RWPE2 (cell line): ENCODE results near the gene EPN1.

Source experiments
- ATAC-seq: fragments of 200-7000 bp; cut with Tn5 transposase; 3 replicates; pipeline ENCODE4 v1.9.1; 2021; ENCODE audit warnings: low read depth
- DNase-seq: peaks from one replicate; pipeline ENCODE4 v3.0.0-alpha.2; 2020; ENCODE audit warnings: low spot score
- H3K27ac ChIP-seq: fragments of 450-650 bp; 2 replicates; pipeline ENCODE4 v1.5.1; 2017; ENCODE audit warnings: mild to moderate bottlenecking; ENCODE audit not compliant: poor library complexity, severe bottlenecking
- H3K27me3 ChIP-seq: fragments of 250-450 bp; sonication (Bioruptor Pico); 2 replicates; pipeline ENCODE4 v1.5.1; 2021; ENCODE audit warnings: mild to moderate bottlenecking, moderate library complexity; ENCODE audit not compliant: insufficient read depth, poor library complexity, severe bottlenecking
- H3K36me3 ChIP-seq: fragments of 250-450 bp; sonication (Bioruptor Pico); 2 replicates; pipeline ENCODE4 v1.5.1; 2020; ENCODE audit warnings: low read depth, mild to moderate bottlenecking, moderate library complexity
- H3K4me1 ChIP-seq: fragments of 250-450 bp; sonication (Bioruptor Pico); 2 replicates; pipeline ENCODE4 v1.5.1; 2021; ENCODE audit warnings: mild to moderate bottlenecking, moderate library complexity; ENCODE audit not compliant: insufficient read depth, poor library complexity, severe bottlenecking
- H3K4me3 ChIP-seq: fragments of 250-450 bp; sonication (Bioruptor Pico); 2 replicates; pipeline ENCODE4 v1.5.1; 2021; ENCODE audit warnings: mild to moderate bottlenecking, moderate library complexity; ENCODE audit not compliant: severe bottlenecking
- H3K9me3 ChIP-seq: fragments of 250-450 bp; sonication (Bioruptor Pico); 2 replicates; pipeline ENCODE4 v1.5.1; 2021; ENCODE audit warnings: mild to moderate bottlenecking, moderate library complexity; ENCODE audit not compliant: severe bottlenecking
- TF ChIP-seq, protein P1 (sequence below): fragments of 450-650 bp; IDR thresholded peaks from one replicate; pipeline ENCODE4 v1.5.1; 2017; ENCODE audit warnings: mild to moderate bottlenecking, moderate library complexity; ENCODE audit not compliant: poor library complexity, severe bottlenecking

EPN1 gene

DNA sequence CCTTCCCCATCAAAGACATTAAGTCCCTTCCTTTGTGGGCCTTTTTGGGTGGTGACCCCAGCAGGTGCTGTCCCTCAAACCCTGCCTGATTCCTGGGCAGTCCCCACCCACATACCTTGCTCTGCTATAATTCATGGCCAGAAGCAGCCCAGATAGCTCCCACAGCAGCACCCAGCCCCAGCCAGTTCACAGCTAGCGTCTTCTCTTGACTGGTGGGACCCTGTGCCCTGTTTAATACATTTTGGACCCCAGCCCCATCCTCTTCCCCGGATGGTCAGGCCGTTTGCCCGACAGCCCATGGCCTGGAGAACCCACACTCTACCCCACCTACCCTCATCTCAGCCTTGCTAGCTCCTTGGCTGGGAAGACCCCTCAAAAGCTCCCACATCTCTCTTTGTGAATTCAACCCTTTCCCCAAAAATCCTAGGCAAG lies 24.9 kb upstream of the EPN1 start:
- H3K27ac ChIP-seq = no peak overlapping the region
- peaks cover 11% of the 10 kb centered on the region for H3K36me3 ChIP-seq
- no peaks in the 10 kb centered on the region for H3K9me3 ChIP-seq
- ATAC-seq = no peak
- H3K4me1 ChIP-seq = no peaks in the 10 kb centered on the region
- DNase-seq = no peak
- no peak overlapping the region for H3K4me3 ChIP-seq
- TF ChIP-seq, protein P1, sequence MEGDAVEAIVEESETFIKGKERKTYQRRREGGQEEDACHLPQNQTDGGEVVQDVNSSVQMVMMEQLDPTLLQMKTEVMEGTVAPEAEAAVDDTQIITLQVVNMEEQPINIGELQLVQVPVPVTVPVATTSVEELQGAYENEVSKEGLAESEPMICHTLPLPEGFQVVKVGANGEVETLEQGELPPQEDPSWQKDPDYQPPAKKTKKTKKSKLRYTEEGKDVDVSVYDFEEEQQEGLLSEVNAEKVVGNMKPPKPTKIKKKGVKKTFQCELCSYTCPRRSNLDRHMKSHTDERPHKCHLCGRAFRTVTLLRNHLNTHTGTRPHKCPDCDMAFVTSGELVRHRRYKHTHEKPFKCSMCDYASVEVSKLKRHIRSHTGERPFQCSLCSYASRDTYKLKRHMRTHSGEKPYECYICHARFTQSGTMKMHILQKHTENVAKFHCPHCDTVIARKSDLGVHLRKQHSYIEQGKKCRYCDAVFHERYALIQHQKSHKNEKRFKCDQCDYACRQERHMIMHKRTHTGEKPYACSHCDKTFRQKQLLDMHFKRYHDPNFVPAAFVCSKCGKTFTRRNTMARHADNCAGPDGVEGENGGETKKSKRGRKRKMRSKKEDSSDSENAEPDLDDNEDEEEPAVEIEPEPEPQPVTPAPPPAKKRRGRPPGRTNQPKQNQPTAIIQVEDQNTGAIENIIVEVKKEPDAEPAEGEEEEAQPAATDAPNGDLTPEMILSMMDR = no peak
- no peaks in the 10 kb centered on the region for H3K27me3 ChIP-seq

DNA sequence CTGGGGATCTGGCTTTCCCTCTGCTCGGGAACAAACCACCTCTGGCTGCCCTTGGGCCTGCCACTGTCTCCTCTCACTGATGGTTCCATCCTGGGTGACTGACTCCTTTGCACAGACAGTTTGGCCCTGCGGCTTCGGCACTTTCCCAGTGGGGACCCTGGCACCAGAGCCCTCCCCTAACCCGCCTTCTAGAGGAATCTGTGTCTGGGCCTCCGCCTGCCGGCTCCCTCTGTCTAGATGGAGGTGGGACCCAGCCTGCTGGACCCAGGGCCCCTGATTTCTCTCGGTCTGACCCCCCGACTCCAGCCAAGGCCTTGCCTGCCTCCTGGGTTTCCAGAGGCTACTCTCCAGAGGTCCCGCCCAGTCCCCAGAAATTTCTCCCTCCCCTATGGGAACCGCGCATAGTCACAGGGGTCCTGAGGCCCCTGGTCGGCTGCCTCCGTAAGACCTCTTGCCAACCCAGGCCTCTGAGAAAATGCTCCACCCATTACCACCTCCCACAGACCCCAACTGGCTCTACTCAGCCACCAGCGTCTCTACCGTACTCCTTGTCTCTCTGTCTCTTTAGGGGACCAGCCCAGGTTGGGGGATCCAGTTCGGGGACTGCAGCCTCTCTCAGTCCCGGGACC lies 24.3 kb upstream of the EPN1 start:
- TF ChIP-seq, protein P1 = no peak
- Histone ChIP-seq H3K9me3 (no peaks in the 10 kb centered on the region), H3K4me3 (no peak overlapping the region), H3K27me3 (no peaks in the 10 kb centered on the region), H3K36me3 (peaks cover 8% of the 10 kb centered on the region), H3K27ac (no peak overlapping the region), H3K4me1 (no peaks in the 10 kb centered on the region)
- DNase-seq (no peak), ATAC-seq (no peak)

DNA sequence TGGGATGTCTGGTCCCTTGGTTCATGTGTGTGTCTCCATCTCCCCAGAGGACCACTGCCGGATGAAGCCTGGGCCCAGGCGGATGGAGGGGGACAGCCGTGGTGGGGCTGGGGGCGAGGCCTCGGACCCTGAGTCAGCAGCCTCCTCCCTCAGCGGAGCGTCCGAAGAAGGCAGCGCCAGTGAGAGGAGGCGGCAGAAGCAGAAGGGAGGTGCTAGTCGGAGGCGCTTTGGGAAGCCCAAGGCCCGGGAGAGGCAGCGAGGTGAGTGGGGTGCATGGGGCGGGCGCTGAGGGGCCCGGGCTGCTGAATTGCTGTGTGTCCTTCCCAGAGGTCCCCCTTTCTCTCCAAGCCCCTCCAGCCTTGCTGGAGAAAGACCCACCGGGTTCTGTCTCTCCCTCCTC lies 23.8 kb upstream of the EPN1 start:
- Histone ChIP-seq H3K4me3 (no peak overlapping the region), H3K36me3 (peaks cover 13% of the 10 kb centered on the region), H3K27ac (no peak overlapping the region), H3K9me3 (no peaks in the 10 kb centered on the region), H3K4me1 (no peaks in the 10 kb centered on the region), H3K27me3 (no peaks in the 10 kb centered on the region)
- TF ChIP-seq, protein P1 = no peak
- DNase-seq = peak; percentile 54
- no peak for ATAC-seq

DNA sequence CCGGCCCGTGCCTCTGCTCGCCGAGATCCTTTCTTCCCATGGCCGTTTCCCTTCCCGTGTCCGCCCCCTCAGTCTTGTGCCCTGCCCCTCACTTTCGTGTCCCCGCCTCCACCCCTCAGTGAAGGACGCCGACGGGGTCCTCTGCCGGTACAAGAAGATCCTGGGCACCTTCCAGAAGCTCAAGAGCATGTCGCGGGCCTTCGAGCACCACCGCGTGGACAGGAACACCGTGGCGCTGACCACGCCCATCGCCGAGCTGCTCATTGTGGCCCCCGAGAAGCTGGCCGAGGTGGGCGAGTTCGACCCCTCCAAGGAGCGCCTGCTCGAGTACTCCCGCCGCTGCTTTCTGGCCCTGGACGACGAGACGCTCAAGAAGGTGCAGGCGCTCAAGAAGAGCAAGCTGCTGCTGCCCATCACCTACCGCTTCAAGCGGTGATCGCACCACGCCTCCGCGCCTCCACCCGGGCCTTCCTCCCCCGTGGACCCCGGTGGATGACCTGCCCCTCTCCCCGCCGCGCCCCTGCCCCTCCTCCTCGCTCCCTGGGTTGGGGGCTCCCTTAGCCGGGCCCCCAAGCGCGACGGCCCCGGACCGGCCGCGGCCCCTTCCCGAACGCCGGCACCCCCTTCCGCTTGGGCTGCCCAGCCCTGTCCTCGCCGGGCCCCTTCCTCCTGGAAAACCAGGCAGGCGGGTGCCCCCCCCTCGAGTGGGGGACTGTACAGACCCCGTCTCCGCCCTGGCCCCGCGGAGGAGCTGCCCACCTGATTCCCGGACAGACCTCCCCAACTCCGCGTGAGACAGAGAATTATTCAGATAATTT lies 22.5 kb upstream of the EPN1 start:
- no peak overlapping the region for H3K4me3 ChIP-seq
- ATAC-seq (no peak), DNase-seq (peak; percentile 67)
- peaks cover 13% of the 10 kb centered on the region for H3K36me3 ChIP-seq
- TF ChIP-seq, protein P1 = no peak
- no peaks in the 10 kb centered on the region for H3K4me1 ChIP-seq
- no peak overlapping the region for H3K27ac ChIP-seq
- H3K9me3 ChIP-seq = no peaks in the 10 kb centered on the region
- H3K27me3 ChIP-seq = no peaks in the 10 kb centered on the region
